ENCODE measurements around the gene RTL9. TPM values are rescaled to one million over a fixed set of nuclear protein-coding genes. Genes with fewer than 3 reads are reported as not detected.

The RTL9 gene
- total RNA-seq, 1 donor from 2014 or later = not detected

DNA sequence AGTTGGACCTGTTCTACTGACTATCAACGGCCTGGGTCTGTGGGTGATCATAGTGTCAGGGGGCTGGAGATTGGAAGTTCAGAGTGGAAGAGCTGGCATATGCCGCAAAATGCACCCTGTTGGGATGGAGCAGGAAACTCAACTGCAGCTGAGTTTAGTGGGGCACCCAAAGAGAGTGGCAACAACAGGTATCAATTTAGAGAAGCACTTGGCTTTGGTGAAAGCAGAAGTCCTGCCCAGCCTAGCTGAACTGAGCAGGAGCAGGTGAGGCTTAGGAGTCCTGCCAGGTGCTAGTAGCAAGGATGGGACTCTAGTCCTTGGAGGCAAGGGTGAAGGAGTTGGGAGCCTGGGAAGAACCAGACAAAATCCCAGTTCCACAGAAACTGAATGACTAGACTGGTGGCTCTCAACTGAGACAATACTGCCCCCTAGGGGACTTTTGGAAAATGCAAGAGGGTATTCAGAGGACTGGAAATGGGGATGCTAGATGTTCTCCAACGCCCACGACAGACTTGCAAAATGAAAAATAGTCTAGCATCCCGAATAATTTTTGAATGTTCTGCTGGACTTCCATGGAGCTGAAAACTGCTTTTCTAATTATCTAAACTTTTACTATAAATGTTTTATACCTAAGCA is 49.4 kb downstream of the RTL9 start:
- no peaks in the 10 kb centered on the region for H3K27me3 ChIP-seq
- no peaks in the 10 kb centered on the region for H3K4me1 ChIP-seq
- DNase-seq (ENCODE audit: low spot score in 2 of 2) = no peak
- H3K4me3 ChIP-seq = no peak overlapping the region
- TF ChIP-seq, protein P1, sequence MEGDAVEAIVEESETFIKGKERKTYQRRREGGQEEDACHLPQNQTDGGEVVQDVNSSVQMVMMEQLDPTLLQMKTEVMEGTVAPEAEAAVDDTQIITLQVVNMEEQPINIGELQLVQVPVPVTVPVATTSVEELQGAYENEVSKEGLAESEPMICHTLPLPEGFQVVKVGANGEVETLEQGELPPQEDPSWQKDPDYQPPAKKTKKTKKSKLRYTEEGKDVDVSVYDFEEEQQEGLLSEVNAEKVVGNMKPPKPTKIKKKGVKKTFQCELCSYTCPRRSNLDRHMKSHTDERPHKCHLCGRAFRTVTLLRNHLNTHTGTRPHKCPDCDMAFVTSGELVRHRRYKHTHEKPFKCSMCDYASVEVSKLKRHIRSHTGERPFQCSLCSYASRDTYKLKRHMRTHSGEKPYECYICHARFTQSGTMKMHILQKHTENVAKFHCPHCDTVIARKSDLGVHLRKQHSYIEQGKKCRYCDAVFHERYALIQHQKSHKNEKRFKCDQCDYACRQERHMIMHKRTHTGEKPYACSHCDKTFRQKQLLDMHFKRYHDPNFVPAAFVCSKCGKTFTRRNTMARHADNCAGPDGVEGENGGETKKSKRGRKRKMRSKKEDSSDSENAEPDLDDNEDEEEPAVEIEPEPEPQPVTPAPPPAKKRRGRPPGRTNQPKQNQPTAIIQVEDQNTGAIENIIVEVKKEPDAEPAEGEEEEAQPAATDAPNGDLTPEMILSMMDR (IDR thresholded peaks at IDR 0.05) = peak; percentile 46 to 69 (median 63)
- no peaks in the 10 kb centered on the region for H3K9me3 ChIP-seq
- no peak overlapping the region for H3K27ac ChIP-seq
- intact Hi-C loops (cut with DNase I) = loop anchor here (1.0 to 10.0 kb wide), 2 partner anchors 248 to 493 kb away; no protein-coding TSS in a partner anchor
- H3K36me3 ChIP-seq = no peaks in the 10 kb centered on the region

Other genes starting within 250 kb of the RTL9 start
- gene AMMECR1, start 40.8 kb upstream of the RTL9 start, total RNA-seq = 3.5 TPM